ENCODE measurements around the gene CXCR2.
A peak's percentile ranks its signal among the peaks of the same experiment; 100 is the strongest.

CXCR2 gene

GRCh38 chr2:218186355-218186766, 60.5 kb downstream of the CXCR2 start (continued):
- peak; percentile 52 for TF ChIP-seq PATZ1 (tag by site-specific recombination; IDR thresholded peaks at IDR 0.05)
- no peak for TF ChIP-seq ZNF561 (tag by site-specific recombination; IDR thresholded peaks at IDR 0.05; ENCODE audit: borderline replicate concordance)
- no peak for TF ChIP-seq KLF10 (tag by site-specific recombination; IDR thresholded peaks at IDR 0.05)
- TF ChIP-seq ZNF830 (tag by site-specific recombination; IDR thresholded peaks at IDR 0.05; ENCODE audit: low read depth) = no peak
- TF ChIP-seq ZBTB11 (tag by site-specific recombination; conservative IDR thresholded peaks at IDR 0.05; ENCODE audit: low read depth) = 0 out of 2 replicates have a peak, but pooled peaks have one; percentile 39
- no peak for TF ChIP-seq ZNF19 (tag by site-specific recombination; IDR thresholded peaks at IDR 0.05; ENCODE audit: low read depth)
- TF ChIP-seq SALL2 (tag by site-specific recombination; IDR thresholded peaks at IDR 0.05; ENCODE audit: borderline replicate concordance) = no peak
- TF ChIP-seq ZNF324 (tag by site-specific recombination; IDR thresholded peaks at IDR 0.05) = no peak
- TF ChIP-seq ZFP69B (tag by site-specific recombination; IDR thresholded peaks at IDR 0.05) = no peak
- TF ChIP-seq ZNF692 (tag by site-specific recombination; IDR thresholded peaks at IDR 0.05) = no peak

All from HEK293 (cell line).